H9 (cell line): ENCODE measurements around the gene ATP2A2. TPM values are rescaled to one million over a fixed set of nuclear protein-coding genes. Genes with fewer than 3 reads are reported as not detected.

Source experiments
- DNase-seq: peaks from one replicate; pipeline ENCODE4 v3.0.0-alpha.2; 2017
- H2AFZ ChIP-seq: one replicate; pipeline ENCODE4 v1.6.1; 2013; ENCODE audit warnings: mild to moderate bottlenecking, low read length, control low read depth, moderate library complexity
- H2AK5ac ChIP-seq: 2 replicates; pipeline ENCODE4 v1.6.1; 2013; ENCODE audit warnings: low read length, control low read depth, mixed read lengths; ENCODE audit not compliant: insufficient read length
- H2BK120ac ChIP-seq: one replicate; pipeline ENCODE4 v1.6.1; 2013; ENCODE audit warnings: low read depth, mild to moderate bottlenecking, low read length, control low read depth, inconsistent platforms; ENCODE audit not compliant: poor library complexity, severe bottlenecking
- H2BK12ac ChIP-seq: 2 replicates; pipeline ENCODE4 v1.6.1; 2013; ENCODE audit warnings: low read length, control low read depth, mixed read lengths, low read depth; ENCODE audit not compliant: insufficient read length
- H2BK15ac ChIP-seq: 2 replicates; pipeline ENCODE4 v1.6.1; 2013; ENCODE audit warnings: low read depth, low read length, control low read depth
- H2BK20ac ChIP-seq: one replicate; pipeline ENCODE4 v1.6.1; 2013; ENCODE audit warnings: low read depth, mild to moderate bottlenecking, low read length, control low read depth, inconsistent platforms; ENCODE audit not compliant: poor library complexity, severe bottlenecking
- H2BK5ac ChIP-seq: 2 replicates; pipeline ENCODE4 v1.6.1; 2013; ENCODE audit warnings: low read length, control low read depth, mixed read lengths; ENCODE audit not compliant: insufficient read length
- H3K14ac ChIP-seq: 2 replicates; pipeline ENCODE4 v1.6.1; 2013; ENCODE audit warnings: low read length, control low read depth; ENCODE audit not compliant: insufficient read depth
- H3K18ac ChIP-seq: 2 replicates; pipeline ENCODE4 v1.6.1; 2013; ENCODE audit warnings: low read depth, mild to moderate bottlenecking, mixed read lengths, low read length, control low read depth; ENCODE audit not compliant: insufficient read length
- H3K23ac ChIP-seq: 2 replicates; pipeline ENCODE4 v1.6.1; 2013; ENCODE audit warnings: low read length, control low read depth, mixed read lengths, low read depth; ENCODE audit not compliant: insufficient read length
- H3K23me2 ChIP-seq: 2 replicates; pipeline ENCODE4 v1.6.1; 2013; ENCODE audit warnings: low read depth, mild to moderate bottlenecking, mixed read lengths, low read length, control low read depth; ENCODE audit not compliant: insufficient read length, poor library complexity, severe bottlenecking
- H3K27ac ChIP-seq: 2 replicates; pipeline ENCODE4 v1.5.1; 2013; ENCODE audit warnings: low read length, control low read depth, mixed read lengths, low read depth; ENCODE audit not compliant: insufficient read length
- H3K27me3 ChIP-seq: 2 replicates; pipeline ENCODE4 v1.6.1; 2013; ENCODE audit warnings: low read length, control low read depth, inconsistent platforms; ENCODE audit not compliant: insufficient read depth
- H3K4ac ChIP-seq: 2 replicates; pipeline ENCODE4 v1.6.1; 2013; ENCODE audit warnings: low read depth, mild to moderate bottlenecking, control low read depth, inconsistent platforms, low read length, moderate library complexity
- H3K4me1 ChIP-seq: 2 replicates; pipeline ENCODE4 v1.6.1; 2013; ENCODE audit warnings: low read length, control low read depth, inconsistent platforms; ENCODE audit not compliant: insufficient read depth
- H3K4me2 ChIP-seq: 2 replicates; pipeline ENCODE4 v1.6.1; 2013; ENCODE audit warnings: low read length, control low read depth, mixed read lengths; ENCODE audit not compliant: insufficient read length, insufficient read depth
- H3K56ac ChIP-seq: 2 replicates; pipeline ENCODE4 v1.6.1; 2013; ENCODE audit warnings: low read depth, mild to moderate bottlenecking, mixed read lengths, low read length, control low read depth; ENCODE audit not compliant: insufficient read length
- H3K79me1 ChIP-seq: 2 replicates; pipeline ENCODE4 v1.6.1; 2013; ENCODE audit warnings: low read depth, mild to moderate bottlenecking, moderate library complexity, low read length, control low read depth, inconsistent platforms; ENCODE audit not compliant: insufficient read depth, poor library complexity, severe bottlenecking
- H3K79me2 ChIP-seq: 2 replicates; pipeline ENCODE4 v1.6.1; 2013; ENCODE audit warnings: low read length, control low read depth, inconsistent platforms; ENCODE audit not compliant: insufficient read depth
- H3K9ac ChIP-seq: 2 replicates; pipeline ENCODE4 v1.6.1; 2013; ENCODE audit warnings: low read length, control low read depth, mixed read lengths; ENCODE audit not compliant: insufficient read length; ENCODE audit errors: extremely low read depth
- H3K9me3 ChIP-seq: one replicate; pipeline ENCODE4 v1.6.1; 2013; ENCODE audit warnings: low read depth, low read length, inconsistent platforms; ENCODE audit not compliant: control insufficient read depth
- H3T11ph ChIP-seq: one replicate; pipeline ENCODE4 v1.6.1; 2013; ENCODE audit warnings: mild to moderate bottlenecking, low read length, control low read depth, inconsistent platforms
- H4K20me1 ChIP-seq: one replicate; pipeline ENCODE4 v1.6.1; 2013; ENCODE audit not compliant: control insufficient read depth, insufficient read length, insufficient read depth
- H4K5ac ChIP-seq: 2 replicates; pipeline ENCODE4 v1.6.1; 2013; ENCODE audit warnings: low read depth, mild to moderate bottlenecking, mixed read lengths, low read length, control low read depth; ENCODE audit not compliant: insufficient read length
- H4K8ac ChIP-seq: replicated peaks from 2 replicates; pipeline ENCODE4 v1.6.1; 2013; ENCODE audit warnings: low read length, control low read depth, mixed read lengths, low read depth; ENCODE audit not compliant: insufficient read length
- H4K91ac ChIP-seq: 2 replicates; pipeline ENCODE4 v1.6.1; 2013; ENCODE audit warnings: low read depth, mild to moderate bottlenecking, moderate library complexity, mixed read lengths, low read length, control low read depth; ENCODE audit not compliant: insufficient read length
- H3K27ac Mint-ChIP-seq, 3 experiments: 2 replicates in 2 of 3; 3 replicates in 1 of 3; pipeline ENCODE4 v1.8.0; 2020 to 2021; ENCODE audit warnings: mixed read lengths in 3 of 3, mild to moderate bottlenecking in 1 of 3, moderate library complexity in 1 of 3
- H3K27me3 Mint-ChIP-seq: 2 replicates; pipeline ENCODE4 v1.8.0; 2021; ENCODE audit warnings: low read depth, mild to moderate bottlenecking, moderate library complexity, mixed read lengths
- H3K36me3 Mint-ChIP-seq, 3 experiments: 2 replicates in 2 of 3; 3 replicates in 1 of 3; pipeline ENCODE4 v1.8.0; 2020 to 2021; ENCODE audit warnings: low read depth in 3 of 3, mixed read lengths in 3 of 3; ENCODE audit not compliant: insufficient read depth in 1 of 3
- H3K4me1 Mint-ChIP-seq, 2 experiments: 2 replicates each; pipeline ENCODE4 v1.8.0; 2020; ENCODE audit warnings: mixed read lengths in 2 of 2
- H3K4me3 Mint-ChIP-seq, 2 experiments: 2 replicates in 1 of 2; 3 replicates in 1 of 2; pipeline ENCODE4 v1.8.0; 2020 to 2021; ENCODE audit warnings: mild to moderate bottlenecking in 2 of 2, mixed read lengths in 2 of 2, moderate library complexity in 1 of 2
- H3K9me3 Mint-ChIP-seq, 2 experiments: 2 replicates in 1 of 2; 3 replicates in 1 of 2; pipeline ENCODE4 v1.8.0; 2020; ENCODE audit warnings: mild to moderate bottlenecking in 2 of 2, mixed read lengths in 2 of 2, moderate library complexity in 1 of 2
- CTCF ChIP-seq: fragments of 200-600 bp; sonication (generic); conservative IDR thresholded peaks from 3 replicates; pipeline ENCODE4 v1.8.0; 2021; ENCODE audit warnings: antibody characterized with exemption, mild to moderate bottlenecking
- WGBS: extraction: QIAGEN DNeasy Blood & Tissue Kit; methylation state at CpG from one replicate; pipeline ENCODE4 v1.1.7; 2013; ENCODE audit warnings: missing lambda C conversion rate, low lambda C conversion rate, mixed read lengths; ENCODE audit not compliant: insufficient read length; ENCODE audit errors: extremely low coverage; 5-methylcytosine and 5-hydroxymethylcytosine counted together
- total RNA-seq: library from RNA; stranded (reverse); gene quantifications from 2 replicates; pipeline ENCODE4 v1.2.1, GENCODE V29; 2021

Gene ATP2A2
- total RNA-seq, 1 experiment from 2014 or later: 257 TPM

DNA sequence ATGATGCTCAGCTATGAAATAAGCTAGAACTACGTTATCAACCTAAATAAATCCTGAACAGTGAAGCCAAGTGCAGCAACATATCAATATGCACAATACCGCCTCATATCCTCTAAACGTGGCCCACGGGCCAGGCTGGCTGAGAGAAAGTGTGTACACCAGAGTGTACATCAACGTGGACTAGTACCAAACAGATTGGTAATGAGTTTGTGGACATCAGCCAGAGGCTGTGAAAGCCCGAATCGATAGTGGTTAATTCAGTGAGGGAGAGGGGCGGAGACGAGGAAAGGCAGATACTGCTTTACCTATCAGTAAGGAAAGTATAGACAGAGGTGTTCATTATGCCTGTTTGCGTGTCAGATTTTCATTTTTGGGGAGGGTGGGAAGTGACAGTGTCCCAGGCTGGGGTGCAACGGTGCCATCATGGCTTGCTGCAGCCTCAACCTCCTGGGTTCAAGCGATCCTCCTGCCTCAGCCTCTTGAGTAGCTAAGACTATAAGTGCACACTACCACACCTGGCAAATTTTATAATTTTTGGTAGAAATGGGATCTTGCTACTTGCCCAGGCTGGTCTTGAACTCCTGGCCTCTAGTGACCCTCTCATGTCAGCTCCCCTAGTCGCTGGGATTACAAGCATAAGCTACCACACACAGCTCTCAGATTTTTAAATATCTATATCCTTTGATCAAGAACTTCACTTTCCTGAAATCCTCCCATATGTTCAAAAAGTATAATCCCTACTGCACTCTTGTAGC, 72.3 kb downstream of the ATP2A2 start:
- Histone ChIP-seq H3K79me1 (no peaks in the 10 kb centered on the region), H3K23me2 (no peaks in the 10 kb centered on the region), H3K18ac (no peak overlapping the region), H2BK5ac (no peak overlapping the region), H3K23ac (no peak overlapping the region), H3K27ac (no peak overlapping the region), H4K8ac (no peak overlapping the region), H3K27me3 (no peaks in the 10 kb centered on the region), H3K9me3 (no peaks in the 10 kb centered on the region), H3K4ac (no peak overlapping the region), H3K4me2 (no peak overlapping the region), H2AFZ (no peak overlapping the region), H2BK15ac (no peak overlapping the region), H3T11ph (no peak overlapping the region), H3K79me2 (no peaks in the 10 kb centered on the region), H4K20me1 (no peaks in the 10 kb centered on the region), H3K56ac (no peak overlapping the region), H3K14ac (no peak overlapping the region), H4K91ac (no peak overlapping the region), H3K4me1 (no peaks in the 10 kb centered on the region), H2BK120ac (no peak overlapping the region), H3K9ac (no peak overlapping the region), H4K5ac (no peak overlapping the region), H2BK12ac (no peak overlapping the region), H2BK20ac (no peak overlapping the region), H2AK5ac (no peak overlapping the region)
- no peak for DNase-seq
- TF ChIP-seq CTCF: no peak
- H3K4me1 Mint-ChIP-seq: no peaks in the 10 kb centered on the region
- peaks cover 2 to 26% (median 21%) of the 10 kb centered on the region in 3 experiments; a peak in 6 of 7 replicates for H3K36me3 Mint-ChIP-seq
- no peak overlapping the region for H3K4me3 Mint-ChIP-seq
- WGBS: no CpG with 5 or more reads among the region's 13 CpGs
- no peaks in the 10 kb centered on the region for H3K27me3 Mint-ChIP-seq
- no peaks in the 10 kb centered on the region for H3K9me3 Mint-ChIP-seq
- H3K27ac Mint-ChIP-seq: no peak overlapping the region
